DOHH2 (cell line): ENCODE data around the gene CORO1C.

Source experiments
- H3F3A ChIP-seq: fragments of 200-600 bp; sonication (generic), shearing (Covaris generic); 2 replicates; pipeline ENCODE4 v1.6.0; 2016; ENCODE audit warnings: antibody characterized with exemption, mild to moderate bottlenecking; ENCODE audit not compliant: control insufficient read depth, insufficient read depth
- H3K27ac ChIP-seq: fragments of 200-600 bp; sonication (generic); 2 replicates; pipeline ENCODE4 v1.5.1; 2014; ENCODE audit warnings: low read depth, mild to moderate bottlenecking, low read length, moderate library complexity
- H3K27me3 ChIP-seq: fragments of 200-600 bp; sonication (generic); 2 replicates; pipeline ENCODE4 v1.6.1; 2014; ENCODE audit warnings: mild to moderate bottlenecking, low read length, mixed read lengths; ENCODE audit not compliant: control insufficient read depth
- H3K36me3 ChIP-seq: fragments of 200-600 bp; sonication (generic); 2 replicates; pipeline ENCODE4 v1.6.1; 2014; ENCODE audit warnings: mild to moderate bottlenecking, low read length, moderate library complexity, mixed read lengths; ENCODE audit not compliant: control insufficient read depth
- H3K4me1 ChIP-seq: fragments of 200-600 bp; sonication (generic); 2 replicates; pipeline ENCODE4 v1.6.1; 2014; ENCODE audit warnings: mild to moderate bottlenecking, low read length, mixed read lengths; ENCODE audit not compliant: control insufficient read depth
- H3K4me2 ChIP-seq: fragments of 200-600 bp; sonication (generic); 2 replicates; pipeline ENCODE4 v1.6.0; 2014; ENCODE audit warnings: mild to moderate bottlenecking, low read length, moderate library complexity
- H3K4me3 ChIP-seq: fragments of 200-600 bp; sonication (generic); 2 replicates; pipeline ENCODE4 v1.5.1; 2014; ENCODE audit warnings: mild to moderate bottlenecking, low read length, mixed read lengths
- H3K79me2 ChIP-seq: fragments of 200-600 bp; sonication (generic); 2 replicates; pipeline ENCODE4 v1.6.1; 2014; ENCODE audit warnings: mild to moderate bottlenecking, low read length, mixed read lengths; ENCODE audit not compliant: control insufficient read depth
- H3K9me2 ChIP-seq: fragments of 200-600 bp; sonication (generic); replicated peaks from 2 replicates; pipeline ENCODE4 v1.6.1; 2014; ENCODE audit warnings: mild to moderate bottlenecking, low read length, mixed read lengths; ENCODE audit not compliant: control insufficient read depth
- H3K9me3 ChIP-seq: fragments of 200-600 bp; sonication (generic); 2 replicates; pipeline ENCODE4 v1.6.1; 2014; ENCODE audit warnings: antibody characterized with exemption, low read length, mixed read lengths; ENCODE audit not compliant: control insufficient read depth, insufficient read depth
- H4K20me1 ChIP-seq: fragments of 200-600 bp; sonication (generic); 2 replicates; pipeline ENCODE4 v1.6.0; 2014; ENCODE audit warnings: low read depth, mild to moderate bottlenecking, antibody characterized with exemption, low read length, moderate library complexity; ENCODE audit not compliant: control insufficient read depth, insufficient read depth
- EZH2phosphoT487 ChIP-seq: fragments of 200-600 bp; sonication (generic); IDR thresholded peaks from 2 replicates; pipeline ENCODE4 v1.6.1; 2017; ENCODE audit warnings: borderline replicate concordance, mild to moderate bottlenecking, antibody characterized with exemption, low read length, moderate library complexity, mixed read lengths
- TF ChIP-seq, protein P1 (sequence below): fragments of 200-600 bp; sonication (generic); IDR thresholded peaks from one replicate; pipeline ENCODE4 v1.5.1; 2014; ENCODE audit warnings: antibody characterized with exemption, mild to moderate bottlenecking, low read depth, low read length; ENCODE audit not compliant: poor library complexity, severe bottlenecking

Gene CORO1C

DNA sequence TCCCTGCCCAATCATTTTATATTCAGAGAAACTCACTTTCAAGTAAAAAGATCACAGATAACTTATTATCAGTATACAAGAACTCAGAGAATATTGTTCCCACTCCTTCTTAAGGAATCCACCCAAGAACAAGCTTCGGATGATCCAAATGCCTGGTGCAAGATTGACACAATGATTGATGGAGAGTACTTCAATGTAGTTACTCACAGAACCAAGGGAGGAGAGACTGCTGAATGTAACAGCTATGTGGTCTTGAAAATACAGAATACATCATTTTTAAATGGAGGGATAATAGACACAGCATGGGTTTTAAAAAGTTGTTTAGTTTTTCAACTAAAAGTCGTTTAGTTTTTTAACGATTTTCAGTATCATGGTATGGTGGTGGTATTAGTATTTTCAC is 59.3 kb downstream of the CORO1C start:
- Histone ChIP-seq H3K4me1 (peaks cover 11% of the 10 kb centered on the region), H3K4me3 (no peak overlapping the region), H4K20me1 (no peaks in the 10 kb centered on the region), H3K9me2 (no peaks in the 10 kb centered on the region), H3K79me2 (no peaks in the 10 kb centered on the region), H3K36me3 (no peaks in the 10 kb centered on the region), H3K4me2 (no peak overlapping the region), H3K9me3 (no peaks in the 10 kb centered on the region), H3K27ac (no peak overlapping the region), H3F3A (no peaks in the 10 kb centered on the region; the same call in 1 of the 2 replicates), H3K27me3 (no peaks in the 10 kb centered on the region)
- TF ChIP-seq EZH2phosphoT487 = no peak
- TF ChIP-seq, protein P1, sequence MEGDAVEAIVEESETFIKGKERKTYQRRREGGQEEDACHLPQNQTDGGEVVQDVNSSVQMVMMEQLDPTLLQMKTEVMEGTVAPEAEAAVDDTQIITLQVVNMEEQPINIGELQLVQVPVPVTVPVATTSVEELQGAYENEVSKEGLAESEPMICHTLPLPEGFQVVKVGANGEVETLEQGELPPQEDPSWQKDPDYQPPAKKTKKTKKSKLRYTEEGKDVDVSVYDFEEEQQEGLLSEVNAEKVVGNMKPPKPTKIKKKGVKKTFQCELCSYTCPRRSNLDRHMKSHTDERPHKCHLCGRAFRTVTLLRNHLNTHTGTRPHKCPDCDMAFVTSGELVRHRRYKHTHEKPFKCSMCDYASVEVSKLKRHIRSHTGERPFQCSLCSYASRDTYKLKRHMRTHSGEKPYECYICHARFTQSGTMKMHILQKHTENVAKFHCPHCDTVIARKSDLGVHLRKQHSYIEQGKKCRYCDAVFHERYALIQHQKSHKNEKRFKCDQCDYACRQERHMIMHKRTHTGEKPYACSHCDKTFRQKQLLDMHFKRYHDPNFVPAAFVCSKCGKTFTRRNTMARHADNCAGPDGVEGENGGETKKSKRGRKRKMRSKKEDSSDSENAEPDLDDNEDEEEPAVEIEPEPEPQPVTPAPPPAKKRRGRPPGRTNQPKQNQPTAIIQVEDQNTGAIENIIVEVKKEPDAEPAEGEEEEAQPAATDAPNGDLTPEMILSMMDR = no peak

DNA sequence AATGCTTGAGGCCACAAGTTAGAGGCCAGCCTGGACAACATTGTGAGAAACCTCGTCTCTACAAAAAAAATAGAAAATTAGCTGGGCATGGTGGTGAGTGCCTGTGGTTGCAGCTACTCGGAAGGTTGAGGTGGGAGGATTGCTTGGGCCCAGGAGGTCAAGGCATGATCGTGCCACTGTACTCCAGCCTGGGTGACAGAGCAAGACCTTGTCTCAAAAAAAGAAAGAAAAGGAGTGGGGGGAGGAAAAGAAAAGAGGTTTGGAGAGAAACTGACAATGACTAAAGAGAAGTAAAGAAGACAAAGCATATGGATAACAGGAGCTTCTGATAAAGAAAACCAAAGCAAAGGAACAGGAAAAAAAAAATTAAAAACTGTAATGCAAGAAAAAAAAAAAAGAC is 60.2 kb downstream of the CORO1C start:
- Histone ChIP-seq H3K4me1 (peaks cover 20% of the 10 kb centered on the region), H3K27me3 (no peaks in the 10 kb centered on the region), H4K20me1 (no peaks in the 10 kb centered on the region), H3K4me2 (no peak overlapping the region), H3K9me3 (no peaks in the 10 kb centered on the region), H3K36me3 (no peaks in the 10 kb centered on the region), H3F3A (no peaks in the 10 kb centered on the region; the same call in 1 of the 2 replicates), H3K79me2 (no peaks in the 10 kb centered on the region), H3K9me2 (no peaks in the 10 kb centered on the region), H3K4me3 (no peak overlapping the region), H3K27ac (no peak overlapping the region)
- TF ChIP-seq EZH2phosphoT487 = no peak
- TF ChIP-seq, protein P1 = no peak

DNA sequence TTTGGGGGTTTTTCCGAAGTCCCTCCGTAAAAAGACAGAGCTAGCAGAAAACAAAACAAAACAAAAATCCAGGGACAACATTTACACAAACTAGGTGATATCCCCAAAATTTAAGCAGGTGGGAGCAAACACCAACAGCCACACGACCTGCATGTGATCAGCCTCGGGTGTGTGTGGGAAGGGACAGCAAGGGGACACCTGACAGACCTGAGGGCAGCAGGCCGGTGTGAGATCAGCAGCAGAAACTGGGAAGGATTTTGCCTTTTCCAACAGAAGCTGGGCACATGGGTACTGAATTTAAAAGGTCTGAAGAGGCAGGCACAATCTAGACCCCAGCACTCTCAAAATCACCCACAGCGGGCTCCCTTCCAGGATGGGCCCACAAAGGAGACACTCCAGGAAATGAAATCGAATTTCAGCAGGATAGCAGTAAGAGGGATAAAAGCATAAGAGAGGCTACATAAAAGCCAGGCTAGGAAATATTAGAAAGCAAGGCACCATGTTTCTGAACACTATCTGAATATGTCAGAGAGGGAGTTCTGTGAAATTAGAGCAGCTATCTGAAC is 61.2 kb downstream of the CORO1C start:
- no peak for TF ChIP-seq EZH2phosphoT487
- TF ChIP-seq, protein P1 = no peak
- Histone ChIP-seq H3K36me3 (no peaks in the 10 kb centered on the region), H3K27ac (no peak overlapping the region), H3F3A (no peaks in the 10 kb centered on the region; the same call in 1 of the 2 replicates), H3K4me1 (peaks cover 30% of the 10 kb centered on the region), H3K9me2 (no peaks in the 10 kb centered on the region), H3K4me3 (no peak overlapping the region), H3K4me2 (no peak overlapping the region), H3K79me2 (no peaks in the 10 kb centered on the region), H4K20me1 (no peaks in the 10 kb centered on the region), H3K9me3 (no peaks in the 10 kb centered on the region), H3K27me3 (no peaks in the 10 kb centered on the region)
